RPMI7951 (cell line): ENCODE data around the gene KCTD14. TPM values are rescaled to one million over a fixed set of nuclear protein-coding genes. Genes with fewer than 3 reads are reported as not detected.
"Not testable (repeated sequence)": the region's sequence is repeated elsewhere in the genome, so short reads cannot be mapped to it uniquely, and the experiment has no call there.

Source experiments
- DNase-seq: peaks from one replicate; pipeline ENCODE4 v3.0.0-alpha.2; 2012; ENCODE audit warnings: low read depth
- total RNA-seq: library from RNA; depleted of rRNA; stranded (reverse); fragments of >200 nt; shearing (Covaris generic); gene quantifications from 2 replicates; pipeline ENCODE4 v1.2.3, GENCODE V29; 2014

KCTD14 gene
- total RNA-seq, 1 experiment from 2014 or later: 7.1 TPM

- no peak for DNase-seq
Observed at GRCh38 chr11:78023426-78023825, 350 bp upstream of the KCTD14 start.

- no peak for DNase-seq
Observed at GRCh38 chr11:78021611-78022010, 1.5 kb downstream of the KCTD14 start.

- DNase-seq: no peak
Observed at GRCh38 chr11:78020246-78020645, 2.8 kb downstream of the KCTD14 start.

GRCh38 chr11:78019808-78020207 is 3.3 kb downstream of the KCTD14 start:
- no peak for DNase-seq

- no peak for DNase-seq
Observed at GRCh38 chr11:78015878-78016277, 7.2 kb downstream of the KCTD14 start.

GRCh38 chr11:78014937-78015520 is 8.0 kb downstream of the KCTD14 start:
- DNase-seq: not testable (repeated sequence)

- peak; percentile 16 for DNase-seq
Observed at GRCh38 chr11:78011301-78011700, 11.8 kb downstream of the KCTD14 start.

- no peak for DNase-seq
Observed at GRCh38 chr11:78010755-78011154, 12.3 kb downstream of the KCTD14 start.

- no peak for DNase-seq
Observed at GRCh38 chr11:78010304-78010703, 12.8 kb downstream of the KCTD14 start.

GRCh38 chr11:78009062-78009461 is 14.0 kb downstream of the KCTD14 start:
- DNase-seq: no peak

- peak; percentile 70 for DNase-seq
Observed at GRCh38 chr11:78000193-78000592, 22.9 kb downstream of the KCTD14 start.

GRCh38 chr11:77999446-78000030 is 23.5 kb downstream of the KCTD14 start:
- DNase-seq: no peak

- peak; percentile 100 for DNase-seq
Observed at GRCh38 chr11:77994434-77995362, 28.4 kb downstream of the KCTD14 start, which contains the start of gene INTS4. Gene INTS4 (minus strand): TSS chr11:77994668. CDS start chr11:77994643, 25 bp downstream.

- no peak for DNase-seq
Observed at GRCh38 chr11:77993902-77994301, 29.2 kb downstream of the KCTD14 start.

GRCh38 chr11:77990981-77991380 is 32.1 kb downstream of the KCTD14 start:
- no peak for DNase-seq

- not testable (repeated sequence) for DNase-seq
Observed at GRCh38 chr11:77986456-77986855, 36.6 kb downstream of the KCTD14 start.

- no peak for DNase-seq
Observed at GRCh38 chr11:77981346-77981947, 41.6 kb downstream of the KCTD14 start.

- no peak for DNase-seq
Observed at GRCh38 chr11:77968337-77968736, 54.7 kb downstream of the KCTD14 start.

- no peak for DNase-seq
Observed at GRCh38 chr11:77967753-77968152, 55.3 kb downstream of the KCTD14 start.

GRCh38 chr11:77967121-77967520 is 56.0 kb downstream of the KCTD14 start:
- no peak for DNase-seq

GRCh38 chr11:77966338-77966737 is 56.7 kb downstream of the KCTD14 start:
- no peak for DNase-seq
